ENCODE results near the gene CAPG.

The CAPG gene

DNA sequence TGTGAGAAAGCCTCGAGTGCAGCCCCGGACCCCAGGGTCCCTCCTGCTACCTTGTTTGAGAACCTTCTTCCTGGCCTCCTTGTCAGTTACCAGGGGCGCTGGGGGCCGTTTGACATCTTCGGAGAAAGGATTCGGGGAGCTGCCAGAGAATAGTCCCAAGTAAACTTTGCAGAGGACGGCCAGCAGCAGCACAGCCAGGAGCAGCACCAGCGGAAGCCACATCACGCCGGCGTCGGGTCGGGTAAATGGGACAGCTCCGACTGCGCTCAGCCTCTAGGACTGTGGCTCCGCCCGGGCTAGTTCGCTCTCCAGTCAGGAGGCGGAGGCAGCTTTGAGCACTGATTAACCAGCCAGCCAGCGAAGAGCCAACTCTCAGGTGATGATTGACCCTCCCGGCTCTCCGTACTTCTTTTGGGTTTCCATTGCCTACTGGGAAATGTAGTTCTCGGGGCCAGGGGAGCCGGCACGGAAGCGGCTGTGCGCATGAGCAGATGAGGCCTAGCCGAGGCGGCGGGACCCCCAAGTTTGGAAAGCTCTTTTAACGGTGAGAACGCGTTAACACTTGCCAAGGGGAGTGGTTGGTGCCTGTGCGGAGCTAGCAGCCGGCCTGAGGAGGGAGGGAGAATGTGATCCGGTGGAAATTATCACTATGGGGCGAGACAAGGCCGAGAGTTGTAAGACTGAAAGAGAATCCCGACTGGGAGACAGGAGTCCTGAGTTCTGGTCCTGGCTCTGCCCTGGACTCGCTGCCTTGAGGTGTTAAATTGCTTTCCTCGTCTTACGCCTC is 55.7 kb downstream of the CAPG start, which contains the start of the genes ELMOD3 and RETSAT:
TSS of gene ELMOD3 (plus strand) at position 484 of the 787 bp plus-strand sequence. CDS start 2,430 bp downstream, outside the sequence.
TSS of gene RETSAT (minus strand) at position 243 of the 787 bp plus-strand sequence. CDS start at position 222, 21 bp downstream.
- WGBS, 2 experiments (ENCODE audit: insufficient coverage in 2 of 2): 2 to 3% methylated on average over 39 to 42 of the region's 42 CpGs
- H3K4me1 ChIP-seq (ENCODE audit: control insufficient read depth, insufficient read depth, low read length, poor library complexity, severe bottlenecking): peaks cover 3% of the 10 kb centered on the region

GRCh38 chr2:85353876-85354285 is 56.3 kb downstream of the CAPG start:
- H3K4me1 ChIP-seq (ENCODE audit: control insufficient read depth, insufficient read depth, low read length, poor library complexity, severe bottlenecking): peaks cover 3% of the 10 kb centered on the region
- H3K4me3 ChIP-seq (ENCODE audit: extremely low read depth, insufficient read depth, low read length, poor library complexity, severe bottlenecking): peak overlapping the region; percentile 87
- 69 to 75% methylated on average over 14 to 16 of the region's 16 CpGs for WGBS, 2 experiments (ENCODE audit: insufficient coverage in 2 of 2)
- H3K27ac ChIP-seq (ENCODE audit: low read depth, low read length, severe bottlenecking): peak overlapping the region; percentile 62
- H3K9me3 ChIP-seq (ENCODE audit: control insufficient read depth, low read length): no peaks in the 10 kb centered on the region
- peaks cover 57% of the 10 kb centered on the region for H3K36me3 ChIP-seq (ENCODE audit: control insufficient read depth, insufficient read depth, low read length)

More for the DNA sequence above, 55.7 kb downstream of the CAPG start, which contains the start of the genes ELMOD3 and RETSAT:
- H3K36me3 ChIP-seq (ENCODE audit: control insufficient read depth, insufficient read depth, low read length): peaks cover 55% of the 10 kb centered on the region
- peak within 1 kb of the TSS; percentile 62 for H3K27ac ChIP-seq (ENCODE audit: low read depth, low read length, severe bottlenecking)
- peak within 1 kb of the TSS; percentile 87 for H3K4me3 ChIP-seq (ENCODE audit: extremely low read depth, insufficient read depth, low read length, poor library complexity, severe bottlenecking)
- no peaks in the 10 kb centered on the region for H3K9me3 ChIP-seq (ENCODE audit: control insufficient read depth, low read length)

- Histone ChIP-seq H3K27ac (ENCODE audit: low read depth, low read length, severe bottlenecking) (no peak overlapping the region), H3K9me3 (ENCODE audit: control insufficient read depth, low read length) (no peaks in the 10 kb centered on the region)
- 78 to 97% methylated on average over 1 to 3 of the region's 3 CpGs for WGBS, 2 experiments (ENCODE audit: insufficient coverage in 2 of 2)
Measured at GRCh38 chr2:85347599-85347998, 62.6 kb downstream of the CAPG start.

More at GRCh38 chr2:85347599-85347998, 62.6 kb downstream of the CAPG start:
- Histone ChIP-seq H3K4me1 (ENCODE audit: control insufficient read depth, insufficient read depth, low read length, poor library complexity, severe bottlenecking) (no peaks in the 10 kb centered on the region), H3K36me3 (ENCODE audit: control insufficient read depth, insufficient read depth, low read length) (peaks cover 62% of the 10 kb centered on the region), H3K4me3 (ENCODE audit: extremely low read depth, insufficient read depth, low read length, poor library complexity, severe bottlenecking) (no peak overlapping the region)
